OCI-LY1 (cell line): ENCODE measurements around the gene GSK3B.

ENCODE experiments used
- CTCF ChIP-seq: fragments of 200-600 bp; sonication (generic), shearing (Covaris generic); IDR thresholded peaks from 2 replicates; pipeline ENCODE4 v1.5.1; 2017; ENCODE audit warnings: mild to moderate bottlenecking, antibody characterized with exemption, low read length, moderate library complexity, mixed read lengths
- EZH2 ChIP-seq: fragments of 200-600 bp; sonication (generic), shearing (Covaris generic); IDR thresholded peaks from 2 replicates; pipeline ENCODE4 v1.8.0; 2017; ENCODE audit warnings: borderline replicate concordance, mixed run types, mild to moderate bottlenecking, antibody characterized with exemption, low read length, moderate library complexity, mixed read lengths

GRCh38 chr3:119872773-119873172 lies 221.5 kb downstream of the GSK3B start:
- TF ChIP-seq CTCF: no peak
- no peak for TF ChIP-seq EZH2
